GM12874 (cell line): ENCODE results near the gene ISCU.

Source experiments
- TF ChIP-seq, protein P1 (sequence below): IDR thresholded peaks from 2 replicates; pipeline ENCODE4 v1.5.1; 2011; ENCODE audit warnings: low read depth, mild to moderate bottlenecking, control low read depth, low read length, moderate library complexity; ENCODE audit not compliant: insufficient read depth

ISCU gene

DNA sequence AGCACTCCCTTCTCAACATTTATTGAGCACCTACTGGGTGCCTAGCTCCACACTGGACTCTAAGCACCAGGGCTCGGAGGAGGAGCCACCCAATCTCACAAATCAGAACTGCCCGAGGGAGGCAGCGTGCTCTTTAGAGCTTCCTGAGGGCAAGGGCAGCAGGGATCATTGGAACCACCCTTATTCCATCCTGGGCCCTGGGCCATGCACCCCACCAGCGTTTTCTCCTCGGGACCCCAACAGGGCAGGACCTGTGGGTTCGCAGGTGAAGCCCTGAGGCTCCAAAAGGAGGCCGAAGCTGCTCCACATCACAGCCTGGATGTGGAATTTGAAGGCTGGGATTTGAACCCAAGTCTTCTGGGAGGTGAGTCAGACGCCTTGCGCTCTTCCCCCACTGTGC is 20.1 kb downstream of the ISCU start:
- TF ChIP-seq, protein P1, sequence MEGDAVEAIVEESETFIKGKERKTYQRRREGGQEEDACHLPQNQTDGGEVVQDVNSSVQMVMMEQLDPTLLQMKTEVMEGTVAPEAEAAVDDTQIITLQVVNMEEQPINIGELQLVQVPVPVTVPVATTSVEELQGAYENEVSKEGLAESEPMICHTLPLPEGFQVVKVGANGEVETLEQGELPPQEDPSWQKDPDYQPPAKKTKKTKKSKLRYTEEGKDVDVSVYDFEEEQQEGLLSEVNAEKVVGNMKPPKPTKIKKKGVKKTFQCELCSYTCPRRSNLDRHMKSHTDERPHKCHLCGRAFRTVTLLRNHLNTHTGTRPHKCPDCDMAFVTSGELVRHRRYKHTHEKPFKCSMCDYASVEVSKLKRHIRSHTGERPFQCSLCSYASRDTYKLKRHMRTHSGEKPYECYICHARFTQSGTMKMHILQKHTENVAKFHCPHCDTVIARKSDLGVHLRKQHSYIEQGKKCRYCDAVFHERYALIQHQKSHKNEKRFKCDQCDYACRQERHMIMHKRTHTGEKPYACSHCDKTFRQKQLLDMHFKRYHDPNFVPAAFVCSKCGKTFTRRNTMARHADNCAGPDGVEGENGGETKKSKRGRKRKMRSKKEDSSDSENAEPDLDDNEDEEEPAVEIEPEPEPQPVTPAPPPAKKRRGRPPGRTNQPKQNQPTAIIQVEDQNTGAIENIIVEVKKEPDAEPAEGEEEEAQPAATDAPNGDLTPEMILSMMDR = no peak

DNA sequence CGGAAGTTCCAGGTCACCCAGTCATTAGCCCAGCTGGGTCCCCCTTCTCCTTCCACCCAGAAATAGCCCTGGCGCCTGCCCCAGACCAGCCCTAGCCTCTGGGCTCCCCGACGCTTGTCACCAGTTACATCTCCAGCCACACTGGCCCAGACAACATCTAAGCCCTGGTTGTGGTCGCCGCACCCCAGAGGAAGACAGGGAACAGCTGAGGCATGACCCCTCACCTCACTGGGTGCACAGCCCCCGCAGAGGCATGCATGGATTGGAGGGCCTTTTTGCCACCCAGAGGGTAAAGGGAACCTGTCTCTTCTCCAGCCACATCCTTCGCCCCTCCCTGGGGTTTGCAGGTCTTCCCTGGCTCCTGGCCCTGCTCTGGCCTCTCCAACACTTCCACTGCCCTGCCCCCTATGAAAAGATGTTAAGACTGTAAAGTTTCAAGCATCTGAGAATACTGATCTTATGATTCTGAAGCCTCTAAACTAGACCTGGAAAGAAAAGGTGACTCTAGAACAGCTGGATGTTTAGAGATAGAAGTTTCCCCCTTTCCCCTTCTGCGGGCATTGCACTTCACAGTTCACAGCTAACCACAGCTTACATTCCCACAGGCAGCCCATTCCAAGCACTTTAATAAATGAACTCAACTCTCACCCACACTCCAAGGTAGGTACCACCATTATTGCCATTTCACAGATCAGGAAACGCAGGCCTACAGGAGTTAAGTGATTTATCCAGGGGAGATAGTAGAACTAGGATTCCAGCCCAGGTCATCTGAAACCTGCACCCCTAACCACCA is 20.8 kb downstream of the ISCU start:
- TF ChIP-seq, protein P1 = no peak

DNA sequence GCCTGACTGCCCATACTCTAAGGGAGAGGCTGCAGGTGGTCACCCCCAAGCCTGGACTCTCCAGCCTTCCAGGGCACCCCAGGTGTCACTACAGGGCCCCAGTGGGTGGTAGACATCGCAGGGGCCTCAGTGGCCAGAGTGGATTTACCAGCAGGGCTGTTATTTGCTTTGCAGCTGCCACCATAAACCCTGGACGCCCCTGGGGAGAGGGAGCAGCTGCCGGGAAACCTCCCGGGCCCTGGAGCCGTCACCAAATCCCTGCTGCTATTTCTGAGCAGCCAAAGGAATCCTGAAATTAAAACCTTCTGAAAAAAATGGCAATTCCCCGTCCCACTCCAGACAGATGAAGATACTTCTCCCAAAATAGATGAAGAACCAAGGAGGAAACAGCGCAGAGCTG is 21.6 kb downstream of the ISCU start:
- TF ChIP-seq, protein P1 = no peak

DNA sequence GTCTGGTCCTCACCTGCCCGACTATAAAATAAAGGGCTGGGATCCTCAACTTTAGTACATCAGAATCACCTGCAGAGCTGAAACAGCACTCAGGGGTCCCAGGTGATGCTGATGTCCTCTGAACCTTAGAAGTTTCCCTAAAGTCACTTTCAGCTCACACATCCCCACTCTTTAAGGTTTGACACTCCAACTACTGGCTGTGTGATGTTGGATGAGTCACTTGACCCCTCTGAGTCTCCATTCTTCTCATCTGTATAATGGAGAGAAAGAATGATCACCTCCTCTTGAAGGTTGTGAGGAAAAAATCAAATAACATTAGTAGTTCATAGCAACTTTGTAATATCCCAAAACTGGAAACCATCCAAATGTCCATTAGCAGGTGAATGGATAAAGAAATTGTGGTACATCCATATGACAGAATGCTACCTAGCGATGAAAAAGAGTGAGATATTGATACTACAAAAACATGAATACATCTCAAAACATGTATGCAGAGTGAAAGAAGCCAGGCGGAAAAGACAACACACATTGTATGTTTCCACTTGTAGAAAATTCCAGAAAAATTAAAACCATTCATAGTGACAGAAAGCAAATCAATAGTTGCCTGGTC is 22.2 kb downstream of the ISCU start:
- TF ChIP-seq, protein P1 = no peak

DNA sequence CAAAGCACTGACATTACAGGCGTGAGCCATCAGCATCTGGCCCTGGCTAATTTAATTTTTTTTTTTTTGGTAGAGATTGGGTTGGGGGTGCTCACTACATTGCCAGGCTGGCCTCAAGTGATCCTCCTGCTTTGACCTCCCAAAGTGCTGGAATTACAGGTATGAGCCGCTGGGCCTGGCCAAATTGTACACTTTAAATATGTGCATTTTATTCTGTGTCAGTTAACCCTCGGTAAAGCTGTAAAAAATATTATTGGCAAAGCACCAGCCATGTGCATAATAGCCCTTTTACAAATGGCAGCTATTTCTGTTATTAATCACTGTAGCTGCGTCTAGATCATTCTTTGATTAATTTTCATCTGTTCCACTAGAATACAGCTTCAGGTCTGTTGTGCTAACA is 23.5 kb downstream of the ISCU start:
- TF ChIP-seq, protein P1 = no peak

DNA sequence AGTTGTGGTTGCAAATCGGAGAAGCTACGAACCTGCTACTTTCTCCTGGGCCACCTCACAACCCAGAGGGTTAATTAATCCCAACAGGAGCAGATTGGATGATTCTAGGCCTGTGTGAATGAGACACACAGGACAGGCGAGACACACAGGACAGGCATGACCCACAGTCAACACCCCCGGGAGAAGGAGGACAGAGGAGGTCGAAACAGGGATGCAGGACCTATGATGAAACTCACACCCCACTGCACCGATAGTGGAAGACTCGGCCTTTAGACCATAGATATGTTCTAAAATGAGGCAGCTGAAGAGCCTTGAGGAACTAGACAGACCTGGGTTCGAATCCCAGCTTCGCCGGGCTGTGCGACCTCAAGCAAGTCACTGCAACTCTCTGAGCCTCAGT is 23.9 kb downstream of the ISCU start:
- TF ChIP-seq, protein P1 = no peak

DNA sequence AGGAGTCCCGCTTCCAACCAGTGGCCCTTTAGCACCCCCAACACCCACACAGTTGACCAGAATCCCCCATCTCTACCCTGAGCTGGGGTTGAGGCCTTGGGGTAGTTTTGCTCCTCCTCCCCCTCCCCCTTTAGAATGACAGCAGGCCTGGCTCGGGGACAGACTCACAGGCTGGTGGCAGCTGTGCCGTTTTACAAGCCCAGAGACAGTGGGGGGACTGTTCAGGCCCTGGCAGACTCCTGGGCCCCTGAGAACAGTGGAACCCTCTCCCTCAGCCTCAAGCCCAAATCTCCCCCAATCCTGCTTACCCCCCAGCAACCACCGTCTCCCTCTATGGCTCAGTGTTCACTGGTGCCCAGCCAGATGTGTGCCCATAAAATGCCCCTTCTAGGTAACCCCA is 25.4 kb downstream of the ISCU start:
- TF ChIP-seq, protein P1 = no peak
